Testis (tissue), 2 donors: ENCODE results near the gene LYSMD1.

ENCODE experiments used
- CTCF ChIP-seq, 3 experiments: fragments of 450-650 bp in 2 of 3; fragments of 200-600 bp in 1 of 3; sonication (generic) in 1 of 3; IDR thresholded peaks; one replicate each; pipeline ENCODE4 v1.5.1; 2016 to 2019; ENCODE audit warnings: antibody characterized with exemption in 3 of 3, mild to moderate bottlenecking in 2 of 3, moderate library complexity in 1 of 3
- POLR2A ChIP-seq: fragments of 450-650 bp; IDR thresholded peaks from one replicate; pipeline ENCODE4 v1.6.1; 2017; ENCODE audit warnings: antibody characterized with exemption, mild to moderate bottlenecking, moderate library complexity

DNA sequence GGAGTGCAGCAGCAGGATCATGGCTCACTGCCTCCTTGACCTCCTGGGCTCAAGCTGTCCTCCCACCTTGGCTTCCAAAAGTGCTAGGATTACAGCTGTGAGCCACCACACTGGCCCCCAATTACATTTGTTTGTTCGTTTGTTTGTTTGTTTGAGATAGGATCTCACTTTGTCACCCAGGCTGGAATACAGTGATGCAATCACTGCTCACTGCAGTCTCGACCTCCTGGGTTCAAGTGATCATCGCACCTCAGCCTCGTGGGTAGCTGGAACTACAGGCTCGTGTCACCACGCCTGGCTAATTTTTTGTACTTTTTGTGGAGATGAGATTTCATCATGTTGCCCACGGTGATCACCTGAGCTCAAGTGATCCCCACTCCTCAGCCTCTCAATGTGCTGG is 26.3 kb upstream of the LYSMD1 start:
- TF ChIP-seq CTCF (IDR thresholded peaks at IDR 0.05) (no peak), POLR2A (no peak)
